ENCODE data around the gene MRC1.

The MRC1 gene

DNA sequence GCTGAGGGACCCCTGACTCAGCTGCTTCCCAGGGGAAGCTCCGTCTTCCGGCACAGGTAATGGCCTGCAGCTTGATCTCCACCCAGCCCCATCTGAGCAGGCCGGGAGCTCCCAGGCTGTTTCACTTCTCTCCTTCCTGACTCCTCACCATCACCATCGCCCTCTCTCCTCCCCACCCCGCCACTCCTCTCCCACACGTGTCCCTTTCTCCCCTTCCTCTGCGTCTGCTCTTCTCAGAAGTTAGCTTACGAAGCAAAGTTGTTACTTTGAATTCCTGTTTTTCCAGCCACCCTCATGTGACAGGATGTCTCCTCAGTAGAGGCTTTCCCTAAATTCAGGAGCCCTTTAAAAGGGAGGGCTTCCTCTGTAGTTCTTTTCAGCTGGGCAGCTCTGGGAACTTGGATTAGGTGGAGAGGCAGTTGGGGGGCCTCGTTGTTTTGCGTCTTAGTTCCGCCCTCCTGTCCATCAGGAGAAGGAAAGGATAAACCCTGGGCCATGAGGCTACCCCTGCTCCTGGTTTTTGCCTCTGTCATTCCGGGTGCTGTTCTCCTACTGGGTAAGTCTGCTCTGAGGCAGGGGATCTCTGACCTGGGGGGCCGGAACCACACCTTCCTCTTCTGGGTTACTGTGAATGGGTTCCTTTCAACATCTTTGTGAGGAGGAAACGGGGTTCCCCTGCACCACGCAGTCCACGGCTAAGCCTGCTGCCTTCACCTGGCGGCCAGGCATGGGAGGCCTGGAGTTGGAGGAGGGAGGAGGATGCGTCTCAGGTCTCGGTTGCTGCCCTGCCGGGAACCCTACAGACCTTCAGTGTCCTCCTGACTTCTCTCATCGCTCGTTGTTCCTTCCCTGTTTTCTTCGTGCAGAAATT is at the start of gene MRC1:
Gene MRC1, plus strand, starts transcription at position 378 of the 871 bp plus-strand sequence. Its CDS starts 118 bp downstream, at position 496.
- DNase-seq, result no peak
- peak; percentile 19 for ATAC-seq

DNA sequence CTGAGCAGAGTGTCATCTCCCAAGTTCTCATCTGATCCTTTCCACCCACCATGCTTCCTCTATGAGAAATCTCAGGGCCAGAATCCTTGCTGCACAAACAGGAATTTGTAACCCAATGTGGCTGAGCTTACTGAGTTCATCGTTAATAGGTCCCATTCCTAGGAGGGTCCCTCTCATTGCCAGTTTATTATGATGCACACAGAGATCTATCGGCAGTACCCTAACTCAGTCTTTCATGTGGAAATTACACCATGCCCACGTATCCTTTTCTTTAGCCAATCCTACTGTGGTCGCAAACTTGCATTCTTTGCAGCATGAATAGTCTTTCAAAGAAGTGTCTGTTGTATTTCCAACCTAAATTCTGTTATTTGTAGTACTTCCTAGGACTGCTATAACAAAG is 45.0 kb upstream of the MRC1 start:
- no peak for DNase-seq

DNA sequence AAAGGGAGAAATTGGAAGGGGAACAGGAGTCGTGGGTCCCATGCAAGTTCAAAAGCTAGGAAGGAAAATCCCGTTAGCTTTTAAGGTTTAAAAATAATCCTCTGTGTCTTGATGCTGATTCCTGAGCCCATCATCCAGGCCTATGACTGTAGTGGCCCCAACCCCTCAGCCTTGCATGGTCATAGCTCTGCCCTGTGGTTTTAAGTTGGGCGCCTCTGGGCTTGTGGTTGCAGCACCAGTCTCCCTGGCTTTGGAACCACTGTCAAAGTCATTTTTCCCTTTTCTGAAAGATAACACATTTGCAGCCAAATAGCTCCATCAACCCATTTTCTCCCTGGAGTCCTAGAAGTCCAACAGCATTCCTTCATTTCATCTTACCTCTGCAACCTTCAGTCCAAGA is 43.5 kb upstream of the MRC1 start:
- no peak for ATAC-seq
- no peak for DNase-seq

More for the DNA sequence above, 45.0 kb upstream of the MRC1 start:
- no peak for ATAC-seq

DNA sequence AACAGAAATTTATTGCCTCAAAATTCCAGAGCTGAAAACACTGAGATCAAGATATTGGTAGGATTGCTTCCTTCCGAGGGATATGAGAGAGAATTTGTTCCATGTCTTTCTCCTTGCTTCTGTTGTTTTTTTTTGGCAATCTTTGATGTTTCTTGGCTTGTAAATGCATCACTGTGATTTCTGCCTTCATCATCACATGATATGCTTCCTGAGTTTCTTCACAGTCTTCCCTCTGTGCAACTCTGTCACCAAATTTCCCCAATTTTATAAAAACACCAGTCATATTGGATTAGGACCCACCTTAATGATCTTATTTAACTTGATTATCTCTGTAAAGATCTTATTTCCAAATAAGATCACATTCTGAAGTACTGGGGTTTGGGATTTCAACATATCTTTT is 42.4 kb upstream of the MRC1 start:
- DNase-seq, result no peak
- ATAC-seq, result no peak

DNA sequence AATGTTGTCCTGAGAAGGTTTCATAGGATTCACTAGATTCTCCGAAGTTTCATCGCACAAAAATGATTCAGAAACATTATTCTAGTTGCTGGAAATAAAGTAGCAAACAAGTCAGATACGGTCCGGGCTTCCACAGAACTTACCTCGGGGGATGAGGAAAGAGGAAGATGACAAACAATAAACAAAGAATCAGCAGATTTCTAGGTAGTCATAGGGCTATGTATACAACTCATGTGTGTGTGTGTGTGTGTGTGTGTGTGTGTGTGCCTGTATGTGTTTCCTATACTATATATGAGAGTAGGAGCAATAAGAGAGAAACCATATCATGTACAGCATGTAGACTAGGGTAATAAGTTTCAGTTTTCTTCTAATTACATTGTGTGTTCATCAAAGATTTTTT is 40.7 kb upstream of the MRC1 start:
- no peak for DNase-seq

DNA sequence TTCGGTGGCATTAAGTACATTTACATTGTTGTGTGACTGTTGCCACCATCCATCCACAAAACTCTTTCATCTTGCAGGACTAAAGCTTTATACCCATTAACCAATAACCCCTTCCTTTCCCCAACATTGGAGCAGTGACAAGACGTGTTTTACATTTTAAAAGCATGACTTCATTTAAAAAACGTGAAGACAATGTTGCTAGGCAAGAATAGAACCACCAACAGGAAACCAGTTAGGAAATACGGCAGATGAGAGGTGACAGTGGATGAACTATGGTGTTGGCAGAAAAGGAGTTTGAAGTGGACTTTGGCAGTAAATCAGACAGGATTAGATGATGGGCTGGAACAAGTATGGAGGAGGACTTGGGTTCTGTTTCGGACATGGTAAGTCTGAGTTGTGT is 40.2 kb upstream of the MRC1 start:
- no peak for ATAC-seq
- no peak for DNase-seq

More for the DNA sequence above, 40.7 kb upstream of the MRC1 start:
- ATAC-seq, result no peak

DNA sequence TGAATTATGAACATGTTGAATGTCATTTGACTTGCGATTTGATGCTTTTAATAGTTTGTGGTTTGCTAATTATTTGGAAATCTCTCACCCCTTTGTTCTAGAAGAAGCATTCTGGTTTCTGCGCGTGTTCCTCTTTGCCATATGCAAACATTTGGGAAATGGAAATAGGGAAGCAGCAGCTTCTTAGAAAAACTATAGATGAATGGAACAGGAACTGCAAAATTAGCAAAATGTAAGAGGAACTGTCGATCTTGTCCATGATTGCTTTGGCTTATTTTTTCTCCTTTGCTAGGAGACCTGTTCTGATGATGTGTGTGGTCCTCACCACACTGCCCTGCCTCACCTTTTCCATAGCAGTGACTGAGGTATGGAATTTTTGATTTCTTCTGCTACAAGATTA is 38.1 kb upstream of the MRC1 start:
- ATAC-seq (no peak), DNase-seq (no peak)

DNA sequence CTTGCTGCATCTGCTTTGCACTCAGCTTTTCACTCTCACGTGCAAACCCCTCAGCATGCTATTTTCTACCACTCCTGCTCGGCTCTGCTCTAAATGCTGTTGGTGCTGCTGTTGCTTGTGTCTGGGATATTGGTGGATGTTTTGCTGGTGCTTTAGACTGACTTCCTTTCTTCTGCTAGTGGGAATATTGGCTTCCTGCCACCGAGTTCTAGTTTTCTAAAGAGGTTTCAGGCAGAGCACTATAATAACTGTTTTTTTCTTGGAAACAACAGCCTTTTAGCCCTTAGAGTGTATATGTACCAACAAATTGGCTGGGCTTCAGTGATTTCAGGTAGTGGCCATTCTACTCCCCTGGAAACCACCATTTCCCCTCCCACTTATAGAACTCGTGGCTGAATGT is 29.4 kb upstream of the MRC1 start:
- DNase-seq, result no peak
- ATAC-seq, result no peak

DNA sequence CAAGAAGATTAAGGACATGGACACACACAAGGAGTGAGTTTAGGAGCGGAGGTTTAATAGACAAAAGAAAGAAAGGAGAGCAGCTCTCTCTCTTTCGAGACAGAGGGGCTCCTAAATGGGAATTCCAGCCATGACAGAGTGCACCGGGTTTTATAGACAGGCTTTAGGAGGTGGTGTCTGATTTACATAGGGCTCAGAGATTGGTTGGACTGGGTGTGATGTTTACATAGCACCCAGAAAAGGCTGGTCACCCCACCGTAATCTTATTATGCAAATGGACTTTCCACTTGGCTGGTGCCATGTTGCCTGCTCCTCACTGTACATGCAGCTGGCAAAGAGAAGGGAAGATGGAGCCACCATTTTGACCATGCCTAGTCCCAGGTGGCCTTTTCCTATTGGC is 28.4 kb upstream of the MRC1 start:
- no peak for DNase-seq
- ATAC-seq, result no peak

DNA sequence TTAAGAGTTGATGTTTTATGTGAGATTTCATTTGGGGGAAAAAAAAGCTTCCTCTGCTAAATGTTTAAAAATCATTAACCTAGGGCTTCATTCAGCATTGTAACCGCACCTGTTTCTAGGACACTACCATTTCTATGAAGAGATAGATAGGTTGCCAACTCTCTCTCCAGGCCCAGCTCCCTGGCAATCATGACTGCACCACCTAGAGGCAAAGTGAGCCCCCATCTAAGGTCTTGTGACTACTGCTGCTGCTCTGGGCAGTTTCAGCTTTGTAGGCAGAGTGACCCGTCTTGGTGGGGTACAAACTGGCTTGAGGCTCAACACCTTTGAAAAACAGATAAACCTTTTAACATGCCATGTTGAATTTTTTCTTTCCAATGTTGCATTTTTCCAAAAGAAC is 27.3 kb upstream of the MRC1 start:
- no peak for ATAC-seq

DNA sequence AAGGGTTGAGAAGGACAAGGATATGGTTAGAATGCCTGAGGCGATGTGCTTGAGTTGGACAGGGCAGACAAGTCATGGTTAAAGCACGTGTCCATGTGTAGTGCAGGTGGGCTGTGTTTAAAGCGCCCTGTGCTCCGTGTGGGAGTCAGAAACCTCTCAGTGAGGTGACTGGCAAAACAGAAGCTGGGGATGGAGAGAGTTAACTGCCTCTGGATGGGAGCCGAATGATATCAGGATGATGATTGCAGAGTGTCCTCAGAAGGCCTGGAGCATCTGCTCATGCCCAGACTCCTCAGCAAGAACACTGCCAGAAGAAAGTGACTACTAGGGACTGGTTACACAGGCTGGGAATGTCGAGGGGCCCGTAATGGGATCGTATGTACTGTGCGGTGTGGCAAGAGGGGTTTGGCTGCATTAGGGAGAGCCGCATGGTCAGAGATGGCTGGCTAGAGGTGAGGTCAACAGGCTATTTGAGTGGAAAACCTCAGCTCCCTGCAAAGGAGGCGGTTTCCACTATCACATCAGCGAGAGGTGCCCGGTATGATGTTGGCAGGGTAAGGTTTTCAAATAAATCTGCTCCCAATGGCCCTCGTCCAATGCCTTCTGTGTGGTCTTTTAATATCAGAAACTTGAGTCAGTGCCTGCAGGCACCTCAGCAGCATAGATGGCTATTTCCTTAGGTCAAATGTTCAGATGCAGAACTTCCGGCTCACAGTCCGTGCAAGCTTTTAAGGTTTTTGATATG is 26.1 kb upstream of the MRC1 start:
- DNase-seq (no peak), ATAC-seq (no peak)

More for the DNA sequence above, 27.3 kb upstream of the MRC1 start:
- no peak for DNase-seq

DNA sequence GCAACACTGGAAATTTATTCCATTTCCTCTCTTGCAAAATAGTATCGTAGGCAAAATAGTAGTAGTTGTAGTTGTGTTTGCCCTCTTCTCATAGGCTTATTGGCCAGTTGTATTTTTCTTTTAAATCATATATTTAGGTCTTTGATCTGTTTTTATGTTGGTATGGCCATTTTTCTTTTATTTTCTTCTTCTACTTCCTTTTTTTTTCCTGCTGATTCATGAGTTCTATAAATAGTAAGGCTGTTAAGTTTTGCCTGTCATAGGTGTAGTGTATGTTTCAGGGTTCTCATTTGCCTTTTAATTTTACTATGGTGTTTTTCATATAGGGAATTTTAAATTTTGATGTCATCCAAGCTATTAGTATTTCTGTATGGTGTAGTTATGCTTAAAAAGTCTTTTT is 25.4 kb upstream of the MRC1 start:
- no peak for ATAC-seq

DNA sequence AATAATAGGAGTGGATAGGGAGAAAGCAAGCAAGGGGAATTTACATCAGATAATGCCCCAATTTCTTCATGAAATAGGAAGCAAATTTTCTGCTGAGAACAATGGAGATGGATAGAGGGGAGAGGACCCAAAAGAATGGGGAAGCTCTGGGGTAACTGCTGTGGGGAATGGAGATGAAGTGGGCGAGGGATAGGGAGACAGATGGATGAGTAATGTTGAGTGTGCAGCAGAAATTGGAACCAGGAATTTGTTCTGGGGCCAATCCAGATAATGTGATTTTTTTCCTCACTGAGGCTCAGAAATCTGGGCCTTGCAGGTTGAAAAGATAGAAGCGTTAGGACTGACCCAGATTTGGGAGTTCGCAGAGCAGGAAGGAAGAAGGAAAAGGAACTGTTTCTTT is 24.5 kb upstream of the MRC1 start:
- DNase-seq (no peak), ATAC-seq (no peak)

More for the DNA sequence above, 25.4 kb upstream of the MRC1 start:
- no peak for DNase-seq

DNA sequence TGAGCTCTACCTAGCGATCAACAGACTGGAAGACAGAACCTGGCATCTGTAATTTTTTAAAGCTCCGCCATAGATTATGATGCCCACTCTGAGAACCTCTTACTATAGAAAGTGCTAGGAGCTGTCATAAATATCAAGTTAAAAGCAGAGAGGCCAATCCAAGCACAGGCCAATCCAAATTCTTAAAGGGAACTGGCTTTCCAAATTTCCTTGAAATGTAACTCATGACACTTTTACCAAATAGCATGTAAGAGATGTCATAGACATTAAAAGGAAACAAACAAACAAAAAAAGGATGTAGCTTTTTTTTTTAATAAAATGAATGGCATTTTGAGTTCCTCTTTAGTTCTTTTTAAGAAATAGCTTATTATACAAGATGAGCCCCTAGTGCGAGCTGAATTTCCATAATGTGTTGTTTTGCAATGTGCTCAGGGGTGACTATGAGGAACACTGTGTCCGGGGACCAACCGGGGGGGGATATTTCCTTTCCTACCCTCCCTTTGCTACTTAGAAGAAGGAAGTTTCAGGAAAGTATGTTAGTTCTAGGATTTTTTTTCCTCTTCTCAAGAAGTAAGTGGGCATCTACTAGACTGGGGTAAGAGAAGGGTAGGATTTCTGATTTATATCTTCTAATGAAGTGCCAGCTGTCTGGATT is 23.7 kb upstream of the MRC1 start:
- DNase-seq, result no peak
- ATAC-seq, result no peak

DNA sequence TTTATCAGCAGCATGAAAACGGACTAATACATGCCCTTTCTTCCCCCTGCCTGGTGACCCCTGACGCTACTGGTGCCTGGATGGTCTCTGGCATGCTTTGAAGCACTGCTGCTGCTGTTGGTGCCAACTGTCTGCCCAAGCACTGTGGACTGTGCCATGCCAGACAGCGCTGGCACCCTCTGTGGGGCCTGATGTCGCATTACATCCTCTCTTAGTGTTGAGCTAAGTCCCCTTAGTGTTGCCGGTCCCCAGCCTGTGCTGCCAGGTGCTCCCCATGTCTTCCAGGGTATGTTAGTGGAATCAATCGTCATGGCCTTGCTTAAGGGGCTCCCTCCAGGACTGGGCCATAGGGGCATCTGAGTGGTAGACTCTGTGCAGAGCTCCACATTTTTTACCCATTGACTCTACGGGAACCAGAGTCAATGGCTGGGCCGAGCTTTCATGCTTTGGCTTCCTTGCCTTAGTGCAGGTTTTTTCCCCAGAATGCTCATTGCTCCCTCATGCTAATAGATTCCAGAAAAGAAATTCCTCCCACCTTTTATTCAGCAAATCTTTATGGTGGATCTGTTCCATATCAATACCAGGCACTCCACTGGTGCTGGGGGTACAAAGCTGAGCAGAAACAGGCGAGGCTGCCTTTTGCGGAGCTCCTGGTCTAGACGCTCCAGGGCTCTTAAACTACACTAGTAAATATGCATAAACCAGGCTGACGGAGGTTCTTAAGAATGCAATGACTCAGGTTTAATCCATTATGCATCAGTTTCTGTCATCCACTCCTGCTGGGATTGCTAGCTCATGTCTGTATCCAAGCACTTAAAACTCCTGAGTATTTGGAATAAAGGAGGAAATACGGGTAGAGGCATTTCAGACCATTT is 21.8 kb upstream of the MRC1 start:
- no peak for ATAC-seq
- DNase-seq, result no peak

DNA sequence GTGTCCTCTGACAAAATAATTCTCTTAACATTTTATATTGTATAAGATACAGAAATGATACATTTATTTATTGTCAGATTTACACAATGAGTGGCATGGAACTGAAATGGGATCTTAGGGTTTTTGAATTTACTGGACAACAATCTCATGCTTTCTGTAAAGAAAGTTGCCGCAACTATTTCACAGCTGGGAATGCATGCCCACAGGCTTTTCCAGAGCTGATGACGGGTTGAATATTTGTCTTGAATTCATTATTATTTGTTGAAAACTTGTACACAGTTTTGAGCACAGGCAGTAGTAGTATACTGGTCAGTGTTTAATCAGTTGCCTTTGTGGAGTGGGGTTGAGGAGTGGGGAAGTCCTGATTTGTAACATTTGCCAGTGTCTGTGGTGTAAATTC is 20.5 kb upstream of the MRC1 start:
- ATAC-seq (no peak), DNase-seq (no peak)

DNA sequence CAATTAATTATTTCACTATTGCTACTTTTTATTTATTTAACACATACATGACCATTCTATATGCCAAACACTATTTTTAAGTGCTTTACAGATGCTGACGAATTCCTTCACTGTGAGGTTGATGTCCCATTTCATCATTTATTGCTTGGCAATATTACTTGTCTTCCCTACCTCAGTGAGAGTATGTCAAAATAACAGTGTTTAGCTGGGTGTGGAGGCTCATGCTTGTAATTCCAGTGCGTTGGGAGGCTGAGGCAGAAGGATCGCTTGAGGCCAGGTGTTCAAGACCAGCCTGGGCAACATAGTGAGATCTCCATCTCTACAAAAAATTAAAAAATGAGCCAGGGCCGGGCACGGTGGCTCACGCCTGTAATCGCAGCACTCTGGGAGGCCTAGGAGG is 19.8 kb upstream of the MRC1 start:
- no peak for DNase-seq
- ATAC-seq, result no peak

DNA sequence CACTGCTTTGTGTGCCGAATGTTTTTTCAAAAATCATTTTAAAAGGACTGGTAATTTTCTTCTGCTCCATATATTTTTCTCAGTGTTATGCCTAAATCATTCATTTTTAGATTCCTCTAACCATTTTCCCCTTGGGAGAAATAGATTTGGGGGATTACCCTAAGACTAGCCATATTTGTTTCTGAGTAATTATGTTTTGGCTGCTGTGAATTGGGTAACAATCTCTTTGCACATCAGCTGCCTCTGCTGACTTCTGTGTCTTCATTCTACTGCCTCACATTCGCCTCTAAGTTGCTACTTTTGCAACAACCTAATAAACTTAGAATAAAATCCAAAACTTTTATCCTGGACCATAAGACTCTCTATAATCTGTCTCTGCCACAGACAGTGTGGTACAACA is 18.5 kb upstream of the MRC1 start:
- DNase-seq, result no peak
- ATAC-seq, result no peak

DNA sequence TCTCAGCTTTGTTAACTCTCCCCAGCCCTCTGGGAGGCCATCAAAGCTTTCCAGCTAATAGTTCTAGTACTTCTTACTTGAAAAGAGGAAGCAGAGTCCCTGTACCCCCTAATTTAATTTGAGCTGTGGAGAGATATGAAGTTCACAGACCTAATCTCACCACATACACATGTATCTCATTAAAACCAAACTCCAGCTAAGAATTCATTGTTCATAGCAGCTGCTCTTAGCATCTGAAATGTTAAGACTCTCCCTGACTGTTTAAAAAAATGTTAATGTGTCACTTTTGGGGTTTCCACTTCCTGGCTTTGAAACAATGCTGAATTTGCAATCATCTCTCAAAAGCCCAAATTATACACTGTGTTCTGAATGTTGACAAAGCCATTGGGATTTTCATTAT is 16.2 kb upstream of the MRC1 start:
- ATAC-seq, result no peak
- DNase-seq, result no peak

DNA sequence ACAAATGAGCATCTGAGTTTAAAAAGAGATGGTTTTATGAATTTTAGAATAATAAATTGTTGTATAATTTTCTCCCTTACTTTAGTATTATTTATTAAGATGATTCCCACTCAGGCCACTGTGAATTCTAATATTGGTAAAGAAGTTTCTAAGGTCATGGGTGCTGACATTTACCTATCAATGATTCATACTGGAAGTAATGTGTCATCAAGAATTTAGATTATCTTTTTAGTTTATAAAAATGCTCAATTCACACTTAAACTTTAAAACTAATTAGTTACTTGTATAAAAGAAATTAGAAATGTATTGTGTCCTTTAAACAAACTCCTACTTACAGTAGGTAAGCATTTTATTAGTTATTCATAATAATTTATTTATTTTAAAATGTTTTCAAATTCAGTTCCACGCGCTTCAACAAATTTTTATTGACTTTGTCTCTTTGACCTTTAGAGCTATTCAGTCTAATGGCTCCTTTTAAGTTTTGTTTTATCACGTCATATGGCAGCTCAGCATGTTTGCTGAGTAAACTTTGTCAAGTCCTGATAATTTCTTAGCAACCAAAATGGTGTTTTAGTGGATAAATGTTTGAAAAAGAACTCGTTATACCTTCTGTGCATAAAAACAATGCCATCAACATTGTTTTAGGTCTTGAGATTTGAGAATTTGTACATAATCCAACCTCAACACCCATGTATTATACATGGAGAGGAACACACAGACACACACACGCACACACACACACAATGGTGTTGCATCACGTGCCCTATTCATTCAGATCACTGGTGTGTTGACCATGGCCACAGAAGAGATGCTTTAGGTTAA is 15.1 kb upstream of the MRC1 start:
- DNase-seq, result no peak
- ATAC-seq, result no peak

DNA sequence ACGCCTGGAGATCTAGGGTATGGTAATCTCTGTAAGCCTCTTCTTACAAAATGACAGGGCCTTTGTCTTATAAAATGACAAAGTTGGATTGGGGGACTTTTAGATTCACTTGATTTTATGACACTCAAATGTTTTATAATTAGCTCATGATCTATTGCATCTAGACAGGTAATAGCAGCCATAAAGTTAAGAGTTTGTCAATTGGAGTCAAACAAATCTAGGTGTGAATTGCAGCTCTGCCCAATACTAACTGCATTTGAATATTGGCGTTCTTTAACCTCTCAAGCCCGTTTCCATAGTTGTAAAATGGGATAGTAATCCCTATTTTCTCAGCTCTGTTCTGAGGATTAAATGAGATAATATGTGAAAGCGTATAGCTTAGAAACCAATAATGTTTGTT is 14.1 kb upstream of the MRC1 start:
- ATAC-seq, result no peak
- DNase-seq, result no peak
